22Rv1 (cell line): ENCODE data around the gene TTLL5.

ENCODE experiments used
- H3K27ac ChIP-seq: fragments of 450-650 bp; 2 replicates; pipeline ENCODE4 v1.5.1; 2017
- CTCF ChIP-seq: fragments of 450-650 bp; IDR thresholded peaks from 2 replicates; pipeline ENCODE4 v1.5.1; 2017; ENCODE audit warnings: mild to moderate bottlenecking
- ZFX ChIP-seq: fragments of 450-650 bp; IDR thresholded peaks from 2 replicates; pipeline ENCODE4 v1.6.1; 2017; ENCODE audit warnings: antibody characterized with exemption, borderline replicate concordance

Gene TTLL5

DNA sequence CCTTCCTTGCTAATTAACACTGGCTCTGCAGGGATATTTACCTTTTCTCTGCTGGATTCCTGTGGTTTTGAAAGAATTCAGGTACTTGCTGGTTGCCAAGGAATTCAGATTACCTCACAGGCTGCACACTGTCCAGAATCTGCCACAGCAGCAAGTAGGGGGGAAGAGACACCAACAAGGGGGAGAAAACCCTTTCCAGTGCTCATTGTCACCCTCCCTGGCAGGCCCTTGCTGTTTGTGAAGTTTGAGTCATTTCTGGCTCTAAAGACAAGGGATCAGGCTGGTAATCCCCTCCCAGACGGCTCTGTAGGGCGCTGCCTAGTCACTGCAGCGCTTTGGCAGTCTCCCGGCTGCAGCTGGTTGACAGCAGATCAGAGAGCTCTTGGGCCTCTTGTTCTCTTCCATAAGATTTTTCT lies 50.8 kb downstream of the TTLL5 start:
- H3K27ac ChIP-seq, result no peak overlapping the region

DNA sequence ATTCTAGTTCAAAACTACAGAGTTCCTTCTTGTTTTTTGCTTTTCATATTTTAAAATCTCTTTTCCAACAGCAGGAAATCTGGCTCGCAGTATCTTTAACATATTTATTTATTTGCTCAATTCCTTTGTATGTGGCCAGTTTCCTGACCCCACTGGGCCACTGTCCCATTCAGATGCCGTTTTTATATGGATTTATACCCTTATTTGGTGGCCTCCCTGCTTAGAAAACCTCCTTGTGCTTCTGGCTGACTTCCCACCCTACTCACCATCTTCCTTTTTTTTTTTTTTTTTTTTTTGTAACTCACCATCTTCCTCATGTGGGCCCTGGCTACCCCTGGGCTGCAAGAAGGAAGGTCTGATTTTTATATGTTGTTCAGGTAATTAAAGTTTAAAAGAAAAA lies 53.9 kb downstream of the TTLL5 start:
- H3K27ac ChIP-seq, result no peak overlapping the region
- TF ChIP-seq CTCF (no peak), ZFX (no peak)

More for the DNA sequence above, 50.8 kb downstream of the TTLL5 start:
- no peak for TF ChIP-seq CTCF
- no peak for TF ChIP-seq ZFX

DNA sequence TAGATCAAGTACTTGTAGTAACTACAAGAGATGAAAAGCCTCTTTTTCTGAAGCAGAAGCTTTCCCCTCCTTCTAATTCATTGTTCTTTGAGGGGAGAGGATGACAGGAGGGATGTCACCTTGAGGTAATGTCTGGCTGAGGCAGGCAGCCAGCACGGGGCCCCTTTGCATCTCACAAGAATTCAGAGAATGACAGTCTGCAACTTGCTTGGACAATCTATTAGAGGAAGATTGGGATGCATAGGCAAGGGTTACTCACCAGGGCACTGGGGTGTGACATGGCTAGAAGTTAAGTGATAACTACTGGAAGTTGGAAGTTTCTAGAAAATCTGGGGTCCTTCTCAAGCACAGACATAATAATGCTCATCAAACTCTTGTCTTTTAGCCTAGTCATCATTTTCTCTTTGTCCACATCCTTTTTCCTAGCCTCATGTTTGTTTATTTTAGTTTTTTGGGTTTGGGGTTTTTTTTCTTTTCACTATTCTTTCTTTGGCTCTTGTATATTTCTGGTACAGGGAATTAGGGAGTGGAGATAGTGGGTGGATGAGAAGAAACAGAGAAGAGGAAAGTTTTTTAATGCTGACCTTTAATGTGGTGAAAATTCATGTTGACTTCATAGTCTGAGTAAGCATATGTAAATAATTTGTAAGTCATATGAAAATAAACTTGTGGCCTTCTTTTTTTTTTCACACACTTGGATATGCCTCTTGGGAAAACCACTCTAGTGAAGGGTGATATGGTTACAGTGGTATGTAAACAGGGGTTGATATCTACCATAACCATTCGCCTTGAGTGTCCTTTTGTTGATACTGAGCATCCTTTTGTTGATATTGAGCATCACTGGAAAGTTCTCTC lies 55.1 kb downstream of the TTLL5 start:
- TF ChIP-seq CTCF (no peak), ZFX (no peak)
- H3K27ac ChIP-seq, result no peak overlapping the region

DNA sequence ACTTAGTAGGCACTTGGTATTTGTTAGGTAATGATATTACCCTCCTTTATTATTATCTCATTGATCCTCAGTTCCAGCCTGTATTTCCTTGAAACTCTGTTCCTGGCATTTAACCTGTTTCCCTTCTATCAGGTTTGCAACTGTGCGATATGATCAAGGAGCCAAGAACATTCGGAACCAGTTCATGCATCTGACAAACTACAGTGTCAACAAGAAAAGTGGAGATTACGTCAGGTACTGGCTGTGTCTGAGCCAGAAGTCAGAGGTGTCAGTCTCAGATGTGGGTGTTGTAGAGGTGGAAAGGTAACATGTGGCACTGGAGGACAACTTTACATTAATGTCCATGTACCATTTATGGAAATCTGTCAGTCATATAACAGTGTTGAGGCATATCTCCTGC lies 56.7 kb downstream of the TTLL5 start:
- TF ChIP-seq ZFX (no peak), CTCF (no peak)
- no peak overlapping the region for H3K27ac ChIP-seq

DNA sequence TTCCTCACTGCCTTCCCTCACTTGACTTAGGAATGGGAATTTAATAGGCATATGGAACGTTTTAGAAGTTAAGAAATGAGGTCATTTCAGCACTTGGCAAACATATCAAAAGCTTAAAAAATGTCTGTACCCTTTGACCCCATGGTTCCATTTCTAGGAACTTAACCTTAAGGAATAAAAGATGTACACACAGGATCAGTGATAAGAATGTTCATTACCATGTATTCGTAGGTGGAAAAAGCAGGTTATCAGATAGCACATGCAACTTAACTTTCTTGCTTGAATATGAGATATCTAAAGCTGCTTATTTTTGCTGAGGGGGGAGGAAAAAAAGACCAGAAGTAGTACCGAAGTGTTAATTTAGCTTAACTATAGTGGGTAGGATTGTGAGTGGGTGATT lies 57.2 kb downstream of the TTLL5 start:
- TF ChIP-seq CTCF (no peak), ZFX (no peak)
- H3K27ac ChIP-seq, result no peak overlapping the region

- TF ChIP-seq ZFX, result no peak
- H3K27ac ChIP-seq, result no peak overlapping the region
These were observed 59.1 kb downstream of the TTLL5 start for GRCh38 chr14:75720116-75720515.

- no peak overlapping the region for H3K27ac ChIP-seq
- TF ChIP-seq CTCF, result no peak
- no peak for TF ChIP-seq ZFX
These were observed 59.9 kb downstream of the TTLL5 start for GRCh38 chr14:75720842-75721498.
